Stimulated activated memory B cell treated with anti-CD40 and anti-IgM and Interleukin-4, amounts not matched to agents 10 μg/mL and 1 μg/mL and 100 μg/mL, for 72 hours (primary cell): ENCODE data around the gene KCTD20.
"Not testable (repeated sequence)": the region's sequence is repeated elsewhere in the genome, so short reads cannot be mapped to it uniquely, and the experiment has no call there.

Experiments
- ATAC-seq: fragments of 150-1000 bp; cut with Tn5 transposase; 2 replicates; pipeline ENCODE4 v1.10.0; 2021
- H3K27ac Mint-ChIP-seq: one replicate; pipeline ENCODE4 v1.8.0; 2022; ENCODE audit warnings: mild to moderate bottlenecking, mixed read lengths
- H3K27me3 Mint-ChIP-seq: one replicate; pipeline ENCODE4 v1.8.0; 2022; ENCODE audit warnings: mixed read lengths
- H3K36me3 Mint-ChIP-seq: one replicate; pipeline ENCODE4 v1.8.0; 2022; ENCODE audit warnings: mixed read lengths
- H3K4me1 Mint-ChIP-seq: one replicate; pipeline ENCODE4 v1.8.0; 2022; ENCODE audit warnings: mixed read lengths
- H3K4me3 Mint-ChIP-seq: one replicate; pipeline ENCODE4 v1.8.0; 2022; ENCODE audit warnings: mild to moderate bottlenecking, moderate library complexity, mixed read lengths
- H3K9me3 Mint-ChIP-seq: one replicate; pipeline ENCODE4 v1.8.0; 2022; ENCODE audit warnings: mixed read lengths

KCTD20 gene

GRCh38 chr6:36467625-36468024, 24.8 kb downstream of the KCTD20 start:
- Mint-ChIP-seq H3K9me3 (no peaks in the 10 kb centered on the region), H3K36me3 (peaks cover 14% of the 10 kb centered on the region), H3K27me3 (no peaks in the 10 kb centered on the region), H3K27ac (no peak overlapping the region), H3K4me3 (no peak overlapping the region), H3K4me1 (peaks cover 22% of the 10 kb centered on the region)
- no peak for ATAC-seq

DNA sequence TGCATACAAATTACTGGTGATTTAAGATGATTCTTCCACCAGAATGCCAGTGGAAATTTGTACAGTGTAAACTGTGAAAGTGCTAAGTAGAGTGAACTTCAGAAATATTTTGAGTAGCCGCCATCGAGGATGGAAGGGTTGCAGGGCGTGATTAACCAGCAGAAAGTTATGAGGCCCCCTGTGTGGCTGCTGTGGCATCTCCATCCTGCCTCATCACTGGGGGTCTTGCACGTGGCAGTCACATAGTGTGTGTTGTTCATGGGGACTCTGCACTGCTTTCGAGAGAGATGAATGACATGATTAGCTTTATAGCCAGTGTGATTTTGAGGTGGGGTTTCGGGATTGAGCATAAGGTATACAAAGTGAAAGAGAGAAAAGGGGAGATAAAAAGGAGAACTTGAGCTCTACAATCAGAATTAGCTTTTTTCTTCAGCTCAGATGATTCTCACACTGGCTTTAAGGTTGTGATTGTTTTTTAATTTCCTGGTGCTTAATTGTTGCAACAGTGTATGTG, 26.4 kb downstream of the KCTD20 start:
- Mint-ChIP-seq H3K36me3 (peaks cover 8% of the 10 kb centered on the region), H3K9me3 (no peaks in the 10 kb centered on the region), H3K4me1 (peaks cover 13% of the 10 kb centered on the region), H3K4me3 (no peak overlapping the region), H3K27ac (no peak overlapping the region), H3K27me3 (no peaks in the 10 kb centered on the region)
- no peak for ATAC-seq

- Mint-ChIP-seq H3K4me1 (peaks cover 6% of the 10 kb centered on the region), H3K36me3 (peaks cover 15% of the 10 kb centered on the region), H3K4me3 (no peak overlapping the region), H3K27me3 (no peaks in the 10 kb centered on the region), H3K27ac (no peak overlapping the region), H3K9me3 (no peaks in the 10 kb centered on the region)
- ATAC-seq: no peak
Observed at GRCh38 chr6:36469946-36470345, 27.1 kb downstream of the KCTD20 start.

GRCh38 chr6:36478051-36478526, 35.3 kb downstream of the KCTD20 start:
- H3K9me3 Mint-ChIP-seq: no peaks in the 10 kb centered on the region
- H3K27ac Mint-ChIP-seq: no peak overlapping the region
- no peak for ATAC-seq
- H3K4me1 Mint-ChIP-seq: peaks cover 4% of the 10 kb centered on the region
- no peaks in the 10 kb centered on the region for H3K27me3 Mint-ChIP-seq
- peaks cover 52% of the 10 kb centered on the region for H3K36me3 Mint-ChIP-seq
- no peak overlapping the region for H3K4me3 Mint-ChIP-seq

DNA sequence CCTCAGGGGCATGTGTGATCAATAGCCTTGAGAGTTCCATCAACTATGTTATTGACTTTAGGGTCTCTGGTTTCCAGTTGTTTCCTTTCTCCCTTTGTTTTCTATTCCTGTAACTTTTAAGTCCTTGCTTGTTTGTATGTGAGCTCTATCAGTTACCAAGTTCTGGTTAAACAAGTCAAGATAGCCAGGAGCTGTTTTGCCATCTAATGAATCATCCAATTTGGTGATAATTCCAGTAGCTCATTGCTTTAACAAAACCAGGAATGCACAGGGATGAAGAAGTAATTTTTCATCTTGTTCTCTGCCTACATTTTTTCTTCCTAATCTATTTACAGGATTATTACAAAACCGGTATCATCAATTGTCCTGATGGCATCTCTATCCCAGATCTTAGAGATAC, 36.5 kb downstream of the KCTD20 start:
- no peaks in the 10 kb centered on the region for H3K27me3 Mint-ChIP-seq
- H3K27ac Mint-ChIP-seq: peak overlapping the region; percentile 13
- H3K4me3 Mint-ChIP-seq: no peak overlapping the region
- H3K36me3 Mint-ChIP-seq: peaks cover 60% of the 10 kb centered on the region
- ATAC-seq: no peak
- no peaks in the 10 kb centered on the region for H3K9me3 Mint-ChIP-seq
- peaks cover 4% of the 10 kb centered on the region for H3K4me1 Mint-ChIP-seq

DNA sequence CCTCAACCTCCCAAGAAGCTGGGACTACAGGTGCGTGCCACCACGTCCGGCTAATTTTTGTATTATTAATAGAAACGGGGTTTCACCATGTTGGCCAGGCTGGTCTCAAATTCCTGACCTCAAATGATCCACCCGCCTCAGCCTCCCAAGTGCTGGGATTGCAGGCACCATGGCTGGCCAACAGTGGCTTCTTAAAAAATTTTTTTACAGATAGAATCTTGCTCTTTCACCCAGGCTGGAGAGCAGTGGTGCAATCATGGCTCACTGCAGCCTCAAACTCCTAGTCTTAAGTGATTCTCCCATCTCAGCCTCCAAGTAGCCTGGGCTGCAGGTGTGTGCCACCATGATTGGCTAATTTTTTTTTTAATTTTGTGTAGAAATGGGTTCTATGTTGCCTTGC, 40.5 kb downstream of the KCTD20 start:
- H3K9me3 Mint-ChIP-seq, H3K27ac Mint-ChIP-seq, H3K4me1 Mint-ChIP-seq, H3K27me3 Mint-ChIP-seq, H3K4me3 Mint-ChIP-seq, ATAC-seq: not testable (repeated sequence)
- peaks cover 67% of the 10 kb centered on the region for H3K36me3 Mint-ChIP-seq

DNA sequence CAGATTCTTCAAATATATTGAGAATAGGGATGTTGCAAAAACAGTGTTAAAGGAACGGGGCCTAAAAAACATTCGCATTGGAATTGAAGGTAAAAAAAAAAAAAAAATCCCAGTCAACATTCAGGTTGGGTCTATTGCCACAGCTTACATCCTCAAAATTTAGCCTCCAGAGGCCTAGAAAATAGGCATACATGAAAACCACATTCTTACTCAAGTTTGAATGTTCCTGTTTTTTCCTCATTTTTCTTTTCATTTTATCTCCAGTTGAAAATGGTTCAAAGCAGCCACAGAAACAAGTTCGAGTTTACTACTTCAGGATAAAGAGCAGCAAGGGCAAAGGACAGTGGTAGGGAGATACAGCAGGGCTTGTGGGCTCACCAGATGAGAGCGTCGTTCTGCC, 41.9 kb downstream of the KCTD20 start:
- H3K27me3 Mint-ChIP-seq: no peaks in the 10 kb centered on the region
- no peak for ATAC-seq
- no peak overlapping the region for H3K4me3 Mint-ChIP-seq
- H3K4me1 Mint-ChIP-seq: no peaks in the 10 kb centered on the region
- H3K27ac Mint-ChIP-seq: no peak overlapping the region
- peaks cover 54% of the 10 kb centered on the region for H3K36me3 Mint-ChIP-seq
- no peaks in the 10 kb centered on the region for H3K9me3 Mint-ChIP-seq

GRCh38 chr6:36487698-36488097, 44.9 kb downstream of the KCTD20 start:
- H3K36me3 Mint-ChIP-seq: peaks cover 49% of the 10 kb centered on the region
- no peak for ATAC-seq
- H3K4me3 Mint-ChIP-seq: no peak overlapping the region
- H3K27ac Mint-ChIP-seq: no peak overlapping the region
- no peaks in the 10 kb centered on the region for H3K4me1 Mint-ChIP-seq
- H3K27me3 Mint-ChIP-seq: no peaks in the 10 kb centered on the region
- no peaks in the 10 kb centered on the region for H3K9me3 Mint-ChIP-seq

- peaks cover 50% of the 10 kb centered on the region for H3K36me3 Mint-ChIP-seq
- no peaks in the 10 kb centered on the region for H3K4me1 Mint-ChIP-seq
- no peak overlapping the region for H3K4me3 Mint-ChIP-seq
- no peak overlapping the region for H3K27ac Mint-ChIP-seq
- H3K9me3 Mint-ChIP-seq: no peaks in the 10 kb centered on the region
- H3K27me3 Mint-ChIP-seq: no peaks in the 10 kb centered on the region
- no peak for ATAC-seq
Observed at GRCh38 chr6:36488221-36488620, 45.4 kb downstream of the KCTD20 start.

DNA sequence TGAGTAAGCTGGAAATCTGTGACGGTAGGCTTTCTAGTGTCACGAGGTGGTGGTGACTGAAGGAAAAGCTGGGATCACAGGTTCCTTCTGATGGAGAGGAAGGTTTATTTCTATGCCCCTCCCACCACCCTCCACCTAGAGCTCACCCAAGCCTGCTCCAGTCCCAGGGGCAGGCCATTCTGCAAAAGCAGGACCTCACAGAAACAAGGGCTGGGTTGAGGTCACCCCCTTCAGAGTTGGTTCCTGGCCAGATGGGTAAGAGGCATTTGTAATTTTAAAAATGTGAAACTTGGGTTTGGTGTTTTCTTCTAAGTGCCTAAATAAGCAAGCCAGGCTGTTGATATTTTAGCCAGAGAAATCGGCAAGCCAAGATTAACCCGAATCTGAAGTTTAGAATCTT, 46.6 kb downstream of the KCTD20 start:
- H3K27ac Mint-ChIP-seq: no peak overlapping the region
- no peaks in the 10 kb centered on the region for H3K27me3 Mint-ChIP-seq
- no peaks in the 10 kb centered on the region for H3K9me3 Mint-ChIP-seq
- no peaks in the 10 kb centered on the region for H3K4me1 Mint-ChIP-seq
- H3K36me3 Mint-ChIP-seq: peaks cover 52% of the 10 kb centered on the region
- no peak overlapping the region for H3K4me3 Mint-ChIP-seq
- no peak for ATAC-seq

DNA sequence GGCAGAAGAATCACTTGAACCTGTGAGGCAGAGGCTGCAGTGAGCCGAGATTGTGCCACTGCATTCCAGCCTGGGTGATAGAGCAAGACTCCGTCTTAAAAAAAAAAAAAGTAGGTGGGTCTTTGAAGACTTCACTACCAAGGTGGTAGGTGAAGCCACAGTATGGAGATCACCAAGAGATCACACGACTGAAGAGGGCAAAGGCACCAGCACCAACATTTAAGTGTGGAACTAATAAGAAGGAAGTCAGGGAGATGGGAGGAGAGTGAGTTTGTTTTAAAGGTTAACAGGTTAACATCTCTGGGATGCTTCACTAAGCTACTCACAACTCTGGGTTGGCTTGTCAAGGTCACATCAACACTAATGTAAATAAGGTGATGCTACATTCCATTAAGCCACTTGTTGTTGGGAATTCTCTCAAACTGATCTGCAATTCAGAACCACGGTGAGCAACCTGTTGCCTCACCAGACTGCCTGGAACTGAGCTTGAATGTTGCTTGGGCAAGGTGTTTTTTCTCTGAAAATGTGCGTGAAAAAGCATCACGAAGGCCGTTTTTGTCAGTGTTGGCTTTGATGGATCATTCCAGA, 48.7 kb downstream of the KCTD20 start:
- H3K9me3 Mint-ChIP-seq: no peaks in the 10 kb centered on the region
- H3K27ac Mint-ChIP-seq: no peak overlapping the region
- H3K36me3 Mint-ChIP-seq: peaks cover 55% of the 10 kb centered on the region
- ATAC-seq: no peak
- H3K4me1 Mint-ChIP-seq: no peaks in the 10 kb centered on the region
- no peak overlapping the region for H3K4me3 Mint-ChIP-seq
- no peaks in the 10 kb centered on the region for H3K27me3 Mint-ChIP-seq

DNA sequence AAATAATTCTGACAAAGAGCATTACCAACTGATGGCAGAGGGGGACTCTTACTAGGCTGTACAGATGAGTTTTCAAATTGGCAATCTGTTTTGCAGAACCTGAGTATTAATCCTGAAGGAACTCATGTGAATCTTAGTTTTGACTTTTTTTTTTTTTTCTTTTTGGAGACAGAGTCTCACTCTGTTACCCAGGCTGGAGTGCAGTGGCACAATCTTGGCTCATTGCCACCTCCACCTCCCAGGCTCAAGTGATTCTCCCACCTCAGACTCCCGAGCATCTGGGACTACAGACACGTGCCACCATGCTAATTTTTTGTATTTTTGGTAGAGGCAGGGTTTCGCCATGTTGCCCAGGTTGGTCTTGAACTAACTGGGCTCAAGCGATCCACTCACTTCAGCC, 49.3 kb downstream of the KCTD20 start:
- Mint-ChIP-seq H3K4me3 (no peak overlapping the region), H3K27ac (no peak overlapping the region), H3K36me3 (peaks cover 53% of the 10 kb centered on the region)

DNA sequence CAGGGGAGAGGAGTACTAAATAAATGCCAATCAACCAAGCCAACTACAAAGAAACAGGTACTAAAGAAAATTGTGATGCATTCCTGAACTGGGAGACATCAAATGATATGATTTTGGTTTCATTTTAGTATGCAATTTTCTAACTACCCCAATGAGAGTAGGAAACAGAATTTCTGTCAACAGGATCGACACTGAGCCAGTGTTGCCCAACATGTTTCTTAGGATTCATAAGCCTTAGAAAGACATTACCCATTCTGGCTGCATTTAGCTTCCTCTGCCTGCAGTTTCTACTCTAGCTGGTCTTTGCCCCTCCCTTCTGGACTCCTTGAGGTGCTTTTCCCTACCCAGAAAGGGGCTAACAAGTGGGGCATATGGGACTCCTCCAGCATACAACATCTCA, 49.8 kb downstream of the KCTD20 start:
- Mint-ChIP-seq H3K27ac (no peak overlapping the region), H3K4me3 (no peak overlapping the region), H3K9me3 (no peaks in the 10 kb centered on the region), H3K27me3 (no peaks in the 10 kb centered on the region), H3K4me1 (no peaks in the 10 kb centered on the region), H3K36me3 (peaks cover 53% of the 10 kb centered on the region)
- no peak for ATAC-seq

More for the DNA sequence above, 49.3 kb downstream of the KCTD20 start:
- no peaks in the 10 kb centered on the region for H3K9me3 Mint-ChIP-seq
- ATAC-seq: no peak
- no peaks in the 10 kb centered on the region for H3K4me1 Mint-ChIP-seq
- no peaks in the 10 kb centered on the region for H3K27me3 Mint-ChIP-seq

GRCh38 chr6:36493319-36493718, 50.5 kb downstream of the KCTD20 start:
- no peak for ATAC-seq
- H3K4me1 Mint-ChIP-seq: no peaks in the 10 kb centered on the region
- peaks cover 53% of the 10 kb centered on the region for H3K36me3 Mint-ChIP-seq
- no peak overlapping the region for H3K27ac Mint-ChIP-seq
- no peaks in the 10 kb centered on the region for H3K9me3 Mint-ChIP-seq
- no peak overlapping the region for H3K4me3 Mint-ChIP-seq
- H3K27me3 Mint-ChIP-seq: no peaks in the 10 kb centered on the region

- Mint-ChIP-seq H3K27me3 (no peaks in the 10 kb centered on the region), H3K27ac (no peak overlapping the region), H3K9me3 (no peaks in the 10 kb centered on the region), H3K36me3 (peaks cover 56% of the 10 kb centered on the region), H3K4me3 (no peak overlapping the region), H3K4me1 (no peaks in the 10 kb centered on the region)
- no peak for ATAC-seq
Observed at GRCh38 chr6:36493859-36494258, 51.1 kb downstream of the KCTD20 start.

GRCh38 chr6:36495086-36495485, 52.3 kb downstream of the KCTD20 start:
- Mint-ChIP-seq H3K27ac (peak overlapping the region; percentile 32), H3K9me3 (no peaks in the 10 kb centered on the region), H3K4me1 (no peaks in the 10 kb centered on the region), H3K27me3 (no peaks in the 10 kb centered on the region), H3K4me3 (no peak overlapping the region), H3K36me3 (peaks cover 67% of the 10 kb centered on the region)
- no peak for ATAC-seq
